Measurements from ENCODE around the gene MCOLN3. TPM values are rescaled to one million over a fixed set of nuclear protein-coding genes. Genes with fewer than 3 reads are reported as not detected.

Gene MCOLN3
- total and polyA plus RNA-seq, 2 of the 4 experiments (the other 2 are of a cell fraction): 0.03 TPM; not detected in 1

GRCh38 chr1:85025940-85026339, 22.4 kb downstream of the MCOLN3 start:
- dilution Hi-C loops (cut with HindIII; ENCODE audit: low sequenced_read_pairs, unreplicated experiment): no loop called here

More at GRCh38 chr1:85025940-85026339, 22.4 kb downstream of the MCOLN3 start:
- CTCF ChIA-PET: interaction anchor here (1.5 kb wide), 1 partner anchor 81 kb away, joined by 8 read pairs; no protein-coding TSS in a partner anchor
- Histone ChIP-seq H3K4me3 (ENCODE audit: insufficient read depth, low read depth, low read length) (no peak overlapping the region), H3K27ac (ENCODE audit: insufficient read depth, low read length) (no peak overlapping the region), H3K14ac (replicated peaks; ENCODE audit: low read depth, low read length) (no peak overlapping the region), H4K20me1 (ENCODE audit: insufficient read depth, low read length) (no peaks in the 10 kb centered on the region), H3K18ac (ENCODE audit: low read depth, low read length) (no peak overlapping the region), H2BK5ac (ENCODE audit: low read depth, low read length, poor library complexity, severe bottlenecking) (no peak overlapping the region), H4K8ac (ENCODE audit: low read depth in 2 of 2, low read length in 2 of 2) (no peak overlapping the region), H3K4ac (ENCODE audit: low read depth, low read length) (no peak overlapping the region), H2AK9ac (replicated peaks; ENCODE audit: low read depth, low read length, poor library complexity) (no peak overlapping the region), H3K4me1 (ENCODE audit: control insufficient read depth, insufficient read depth, low read length) (no peaks in the 10 kb centered on the region), H4K5ac (ENCODE audit: low read depth, low read length) (no peak overlapping the region), H2BK20ac (ENCODE audit: low read depth, low read length) (no peak overlapping the region), H2BK120ac (ENCODE audit: low read depth, low read length) (no peak overlapping the region), H3K27me3 (ENCODE audit: control insufficient read depth, insufficient read depth, low read length) (peaks cover 22% of the 10 kb centered on the region), H3K4me2 (ENCODE audit: low read depth, low read length) (no peak overlapping the region), H2BK15ac (ENCODE audit: low read depth, low read length) (no peak overlapping the region), H3K9me3 (ENCODE audit: control insufficient read depth, insufficient read depth, low read length) (no peaks in the 10 kb centered on the region), H3K9me1 (ENCODE audit: insufficient read depth, low read length) (no peaks in the 10 kb centered on the region), H3K9ac (ENCODE audit: low read depth, low read length) (no peak overlapping the region), H2AK5ac (ENCODE audit: low read depth, low read length) (no peak overlapping the region), H3K56ac (ENCODE audit: extremely low read depth, insufficient read depth, low read length) (no peak overlapping the region), H3K79me1 (ENCODE audit: low read depth in 1 of 2, low read length in 2 of 2) (no peaks in the 10 kb centered on the region), H3K36me3 (ENCODE audit: control insufficient read depth, insufficient read depth, low read length) (no peaks in the 10 kb centered on the region), H2AFZ (replicated peaks; ENCODE audit: low read length, poor library complexity) (no peak overlapping the region), H4K91ac (ENCODE audit: insufficient read depth, low read depth, low read length) (no peak overlapping the region), H3K23ac (ENCODE audit: low read depth, low read length) (no peak overlapping the region)
- no peak for ATAC-seq (ENCODE audit: low read depth)
- no peak for TF ChIP-seq BHLHE40 (IDR thresholded peaks at IDR 0.05; ENCODE audit: low read depth, low read length)
- TF ChIP-seq USF2 (IDR thresholded peaks at IDR 0.05; ENCODE audit: low read depth, low read length): no peak
- no peak for TF ChIP-seq MAZ (IDR thresholded peaks at IDR 0.05; ENCODE audit: borderline replicate concordance, low read depth, low read length)
- TF ChIP-seq ELK1 (IDR thresholded peaks at IDR 0.05; ENCODE audit: borderline replicate concordance, low read depth, low read length): no peak
- TF ChIP-seq POLR2A (IDR thresholded peaks at IDR 0.05; ENCODE audit: low read depth, low read length): no peak
- TF ChIP-seq NFE2L2 (IDR thresholded peaks at IDR 0.05; ENCODE audit: low read depth, low read length): no peak
- no peak for TF ChIP-seq RAD21 (IDR thresholded peaks at IDR 0.05; ENCODE audit: low read length)
- no peak for TF ChIP-seq CTCF (conservative IDR thresholded peaks at IDR 0.05; ENCODE audit: low read depth, low read length)
- TF ChIP-seq MAFK (IDR thresholded peaks at IDR 0.05; ENCODE audit: low read depth, low read length): no peak
- no peak for TF ChIP-seq FOS (IDR thresholded peaks at IDR 0.05; ENCODE audit: low read depth, low read length)
- no peak for TF ChIP-seq CHD1 (IDR thresholded peaks at IDR 0.05; ENCODE audit: low read depth, low read length)
- no peak for TF ChIP-seq MXI1 (IDR thresholded peaks at IDR 0.05; ENCODE audit: borderline replicate concordance, low read depth, low read length)
- TF ChIP-seq RCOR1 (IDR thresholded peaks at IDR 0.05; ENCODE audit: insufficient replicate concordance, low read length): no peak
- no peak for TF ChIP-seq RFX5 (IDR thresholded peaks at IDR 0.05; ENCODE audit: low read depth, low read length)
- TF ChIP-seq SMC3 (IDR thresholded peaks at IDR 0.05; ENCODE audit: low read depth, low read length): no peak
- TF ChIP-seq CEBPB (IDR thresholded peaks at IDR 0.05; ENCODE audit: low read depth, low read length): no peak
- WGBS, 2 experiments (ENCODE audit: extremely low coverage in 2 of 2, insufficient read length in 1 of 2): no CpG with 5 or more reads among the region's 1 CpG
- in situ Hi-C loops (cut with MboI; ENCODE audit: low sequenced_read_pairs) (no loop called here), intact Hi-C loops (cut with micrococcal nuclease) (no loop called here)
- no peak for DNase-seq
- POLR2A ChIA-PET (ENCODE audit: unreplicated experiment): no interaction called here
- BruUV-seq (replicated peaks): no TSS peak

All from IMR-90 (cell line).